Tibial nerve (tissue), 3 donors: ENCODE measurements around the gene DDX3X.

Source experiments
- POLR2A ChIP-seq, 2 donors: fragments of 450-650 bp; IDR thresholded peaks; one replicate each; pipeline ENCODE4 v1.6.1; 2017; ENCODE audit warnings: antibody characterized with exemption in 2 of 2, mild to moderate bottlenecking in 2 of 2, moderate library complexity in 2 of 2
- TF ChIP-seq, protein P1 (sequence below), 5 experiments: fragments of 200-600 bp in 3 of 5; fragments of 450-650 bp in 2 of 5; sonication (generic) in 3 of 5; IDR thresholded peaks; one replicate each; pipeline ENCODE4 v1.5.1; 2016 to 2019; ENCODE audit warnings: antibody characterized with exemption in 5 of 5, mild to moderate bottlenecking in 3 of 5, moderate library complexity in 2 of 5

DNA sequence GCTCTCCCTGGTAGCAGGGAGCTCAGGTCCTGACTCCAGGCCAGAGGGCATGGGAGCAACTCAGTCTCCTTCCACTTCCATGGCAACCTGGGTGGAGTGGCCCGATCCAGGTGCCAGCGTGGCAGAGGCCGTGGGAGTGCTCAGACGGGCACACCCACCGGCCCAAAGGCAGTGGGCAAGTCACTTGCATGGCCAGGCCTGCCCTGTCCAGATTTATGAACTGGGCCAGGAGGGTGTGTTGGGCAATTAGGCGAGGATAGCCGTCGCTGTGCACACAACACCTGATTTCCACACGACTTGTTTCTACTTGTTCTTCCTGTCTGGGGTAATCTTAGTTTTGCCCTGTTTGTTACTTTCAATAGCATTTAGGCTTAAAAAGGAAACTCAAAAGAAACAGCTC lies 57.6 kb downstream of the DDX3X start:
- TF ChIP-seq, protein P1, sequence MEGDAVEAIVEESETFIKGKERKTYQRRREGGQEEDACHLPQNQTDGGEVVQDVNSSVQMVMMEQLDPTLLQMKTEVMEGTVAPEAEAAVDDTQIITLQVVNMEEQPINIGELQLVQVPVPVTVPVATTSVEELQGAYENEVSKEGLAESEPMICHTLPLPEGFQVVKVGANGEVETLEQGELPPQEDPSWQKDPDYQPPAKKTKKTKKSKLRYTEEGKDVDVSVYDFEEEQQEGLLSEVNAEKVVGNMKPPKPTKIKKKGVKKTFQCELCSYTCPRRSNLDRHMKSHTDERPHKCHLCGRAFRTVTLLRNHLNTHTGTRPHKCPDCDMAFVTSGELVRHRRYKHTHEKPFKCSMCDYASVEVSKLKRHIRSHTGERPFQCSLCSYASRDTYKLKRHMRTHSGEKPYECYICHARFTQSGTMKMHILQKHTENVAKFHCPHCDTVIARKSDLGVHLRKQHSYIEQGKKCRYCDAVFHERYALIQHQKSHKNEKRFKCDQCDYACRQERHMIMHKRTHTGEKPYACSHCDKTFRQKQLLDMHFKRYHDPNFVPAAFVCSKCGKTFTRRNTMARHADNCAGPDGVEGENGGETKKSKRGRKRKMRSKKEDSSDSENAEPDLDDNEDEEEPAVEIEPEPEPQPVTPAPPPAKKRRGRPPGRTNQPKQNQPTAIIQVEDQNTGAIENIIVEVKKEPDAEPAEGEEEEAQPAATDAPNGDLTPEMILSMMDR (IDR thresholded peaks at IDR 0.05): no peak
- no peak for TF ChIP-seq POLR2A (IDR thresholded peaks at IDR 0.05)
